ENCODE measurements around the gene F2RL2. TPM values are rescaled to one million over a fixed set of nuclear protein-coding genes. Genes with fewer than 3 reads are reported as not detected.
"Not testable (repeated sequence)": the region's sequence is repeated elsewhere in the genome, so short reads cannot be mapped to it uniquely, and the experiment has no call there.

Gene F2RL2
- total RNA-seq, 1 donor, result 0.10 TPM

DNA sequence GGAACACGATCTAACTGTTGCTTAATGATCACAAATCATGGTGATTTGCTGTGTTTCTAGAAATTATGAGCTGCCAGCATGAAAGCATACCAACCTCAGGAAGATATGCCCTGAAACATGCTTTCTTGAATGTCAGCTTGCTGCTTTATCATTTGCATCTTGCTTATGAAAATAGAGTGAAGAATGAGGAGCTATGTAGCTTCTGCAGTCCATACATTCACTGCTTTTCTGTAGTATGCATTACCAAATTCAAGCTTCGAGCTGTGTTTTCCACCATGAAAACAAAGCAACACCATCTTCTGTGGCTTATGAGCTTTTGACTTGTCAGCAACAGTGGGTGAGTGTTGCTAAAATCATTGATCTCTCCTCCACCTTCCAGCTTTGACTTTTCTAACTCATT, 16.5 kb downstream of the F2RL2 start:
- H3K9me3 ChIP-seq (ENCODE audit: low read depth, low read length), result no peaks in the 10 kb centered on the region
- no peaks in the 10 kb centered on the region for H3K27me3 ChIP-seq (ENCODE audit: insufficient read depth, low read length)
- H3K4me1 ChIP-seq (ENCODE audit: insufficient read depth, low read length), result no peaks in the 10 kb centered on the region
- no peak overlapping the region for H3K4me3 ChIP-seq (ENCODE audit: low read length)

DNA sequence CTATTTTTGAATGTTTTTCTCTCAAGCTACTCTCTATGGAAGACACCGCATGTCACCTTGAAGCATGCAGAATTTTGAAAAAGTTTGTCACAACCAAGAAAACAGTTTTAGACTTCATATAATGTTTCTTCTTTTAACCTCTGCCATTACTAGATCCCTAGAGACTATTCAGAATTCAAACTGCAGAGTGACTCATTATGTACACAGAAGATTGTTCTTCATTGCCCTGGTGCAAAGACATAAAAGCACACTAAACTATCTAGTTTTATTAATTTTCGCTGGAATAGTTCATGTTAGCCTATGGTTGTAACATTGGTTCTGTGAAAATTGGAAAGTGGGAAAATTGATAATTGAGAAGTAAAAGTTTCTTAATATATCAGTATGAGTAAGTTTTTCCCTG, 18.4 kb downstream of the F2RL2 start:
- H3K4me3 ChIP-seq (ENCODE audit: low read length), result no peak overlapping the region
- H3K4me1 ChIP-seq (ENCODE audit: insufficient read depth, low read length), result no peaks in the 10 kb centered on the region

DNA sequence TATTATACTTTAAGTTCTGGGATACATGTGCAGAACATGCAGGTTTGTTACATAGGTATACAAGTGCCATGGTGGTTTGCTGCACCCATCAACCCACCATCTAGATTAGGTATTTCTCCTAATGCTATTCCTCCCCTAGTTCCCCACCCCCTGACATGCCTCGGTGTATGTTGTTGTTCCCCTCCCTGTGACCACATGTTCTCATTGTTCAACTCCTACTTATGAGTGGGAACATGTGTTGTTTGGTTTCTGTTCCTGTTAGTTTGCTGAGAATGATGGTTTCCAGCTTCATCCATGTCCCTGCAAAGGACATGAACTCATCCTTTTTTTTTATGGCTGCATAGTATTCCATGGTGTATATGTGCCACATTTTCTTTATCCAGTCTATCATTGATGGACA, 19.2 kb downstream of the F2RL2 start:
- not testable (repeated sequence) for H3K9me3 ChIP-seq (ENCODE audit: low read depth, low read length); H3K4me1 ChIP-seq (ENCODE audit: insufficient read depth, low read length); H3K27me3 ChIP-seq (ENCODE audit: insufficient read depth, low read length); H3K4me3 ChIP-seq (ENCODE audit: low read length)

More for the DNA sequence above, 18.4 kb downstream of the F2RL2 start:
- H3K27me3 ChIP-seq (ENCODE audit: insufficient read depth, low read length), result no peaks in the 10 kb centered on the region
- H3K9me3 ChIP-seq (ENCODE audit: low read depth, low read length), result no peaks in the 10 kb centered on the region

DNA sequence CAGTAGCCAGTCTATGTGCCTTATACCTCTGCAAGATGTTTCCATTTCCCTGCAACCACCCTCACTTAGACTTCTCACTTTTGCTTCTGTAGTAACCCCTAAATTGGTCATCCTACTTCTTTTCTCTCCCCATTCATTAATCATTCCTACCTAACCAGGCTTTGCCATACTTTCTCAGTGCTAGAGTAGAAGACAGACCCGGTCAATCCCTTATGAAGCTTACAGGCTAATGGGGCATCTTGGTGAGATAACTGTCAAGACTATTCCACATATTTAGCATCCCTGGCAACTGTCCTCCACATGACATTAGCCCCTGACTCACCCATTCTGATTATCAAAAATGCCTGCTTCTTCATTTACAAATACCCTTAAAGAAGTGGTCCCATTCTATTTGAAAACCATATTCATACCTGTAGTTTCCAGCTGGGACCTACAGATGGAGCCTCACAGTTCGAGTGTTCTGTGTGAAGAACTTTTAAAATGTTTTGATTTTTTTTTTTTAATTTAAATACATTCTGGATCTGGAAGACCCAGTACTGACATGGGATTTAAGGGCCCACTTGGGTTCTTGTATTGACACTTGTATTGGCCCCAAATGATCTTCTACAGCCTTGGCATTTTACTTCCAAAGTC, 21.0 kb downstream of the F2RL2 start:
- Histone ChIP-seq H3K27me3 (ENCODE audit: insufficient read depth, low read length) (no peaks in the 10 kb centered on the region), H3K9me3 (ENCODE audit: low read depth, low read length) (no peaks in the 10 kb centered on the region), H3K4me3 (ENCODE audit: low read length) (no peak overlapping the region), H3K4me1 (ENCODE audit: insufficient read depth, low read length) (no peaks in the 10 kb centered on the region)

- H3K4me3 ChIP-seq (ENCODE audit: low read length), result no peak overlapping the region
- no peaks in the 10 kb centered on the region for H3K27me3 ChIP-seq (ENCODE audit: insufficient read depth, low read length)
- no peaks in the 10 kb centered on the region for H3K4me1 ChIP-seq (ENCODE audit: insufficient read depth, low read length)
- no peaks in the 10 kb centered on the region for H3K9me3 ChIP-seq (ENCODE audit: low read depth, low read length)
Measured at GRCh38 chr5:76601470-76601869, 21.7 kb downstream of the F2RL2 start.

- no peaks in the 10 kb centered on the region for H3K4me1 ChIP-seq (ENCODE audit: insufficient read depth, low read length)
- H3K27me3 ChIP-seq (ENCODE audit: insufficient read depth, low read length), result no peaks in the 10 kb centered on the region
- H3K4me3 ChIP-seq (ENCODE audit: low read length), result no peak overlapping the region
- H3K9me3 ChIP-seq (ENCODE audit: low read depth, low read length), result no peaks in the 10 kb centered on the region
Measured at GRCh38 chr5:76600716-76601115, 22.5 kb downstream of the F2RL2 start.

- Histone ChIP-seq H3K4me1 (ENCODE audit: insufficient read depth, low read length) (no peaks in the 10 kb centered on the region), H3K9me3 (ENCODE audit: low read depth, low read length) (no peaks in the 10 kb centered on the region), H3K4me3 (ENCODE audit: low read length) (no peak overlapping the region), H3K27me3 (ENCODE audit: insufficient read depth, low read length) (no peaks in the 10 kb centered on the region)
Measured at GRCh38 chr5:76598531-76598930, 24.7 kb downstream of the F2RL2 start.

DNA sequence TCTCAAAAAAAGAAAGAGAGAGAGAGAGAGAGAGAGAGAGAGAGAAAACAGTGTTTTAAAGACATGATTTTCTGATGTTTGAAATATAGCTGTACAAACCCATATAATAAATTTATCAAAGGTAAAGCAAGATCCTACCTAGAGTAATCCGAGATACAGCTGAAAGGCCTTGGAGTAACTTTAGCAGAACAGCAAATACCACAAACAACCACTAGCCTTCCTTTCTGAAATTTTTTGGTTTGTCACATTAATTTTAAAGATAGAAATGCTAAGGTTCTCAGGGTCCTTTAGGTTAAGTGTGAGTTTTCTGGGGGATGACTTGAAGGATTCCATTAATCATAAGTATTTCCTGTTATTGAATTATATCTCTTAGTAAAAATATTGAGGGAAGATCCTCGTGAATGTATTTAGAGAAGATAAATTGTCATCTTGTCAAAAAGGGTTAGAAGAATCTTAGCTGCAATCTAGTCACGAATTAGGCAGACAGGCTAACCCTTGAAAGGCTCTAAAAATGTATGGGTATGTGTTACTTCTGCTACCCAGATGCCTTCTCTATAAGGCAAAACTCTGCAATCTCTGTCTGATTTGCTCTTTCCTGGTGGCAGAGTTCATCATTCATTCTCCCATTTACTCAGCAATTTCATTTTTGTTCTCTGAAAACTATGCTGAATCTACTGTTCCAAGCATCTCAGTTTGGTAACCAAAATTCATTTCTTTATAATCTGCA, 27.3 kb downstream of the F2RL2 start:
- Histone ChIP-seq H3K27me3 (ENCODE audit: insufficient read depth, low read length) (no peaks in the 10 kb centered on the region), H3K9me3 (ENCODE audit: low read depth, low read length) (no peaks in the 10 kb centered on the region), H3K4me3 (ENCODE audit: low read length) (no peak overlapping the region), H3K4me1 (ENCODE audit: insufficient read depth, low read length) (no peaks in the 10 kb centered on the region)

DNA sequence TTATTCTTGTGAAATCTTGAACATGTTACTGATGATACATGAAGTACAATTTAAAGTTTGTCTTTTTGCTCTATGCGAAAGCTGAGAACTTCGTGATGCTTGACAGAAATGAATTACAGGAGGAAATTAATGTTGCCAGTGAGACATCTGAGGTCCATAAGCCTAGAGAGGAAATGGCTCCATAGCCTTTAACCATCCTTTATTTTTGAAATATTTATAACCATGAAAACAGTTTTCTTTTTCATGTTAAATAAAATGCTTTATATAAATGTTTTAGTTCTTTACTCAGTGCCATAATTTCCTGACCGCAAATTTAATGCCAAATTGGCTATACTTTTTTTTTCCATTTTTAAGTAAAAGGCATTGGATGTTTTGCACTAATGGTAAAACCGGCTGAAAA, 29.1 kb downstream of the F2RL2 start:
- Histone ChIP-seq H3K27me3 (ENCODE audit: insufficient read depth, low read length) (no peaks in the 10 kb centered on the region), H3K9me3 (ENCODE audit: low read depth, low read length) (no peaks in the 10 kb centered on the region), H3K4me3 (ENCODE audit: low read length) (no peak overlapping the region), H3K4me1 (ENCODE audit: insufficient read depth, low read length) (no peaks in the 10 kb centered on the region)

- Histone ChIP-seq H3K4me3 (ENCODE audit: low read length) (no peak overlapping the region), H3K9me3 (ENCODE audit: low read depth, low read length) (no peaks in the 10 kb centered on the region), H3K4me1 (ENCODE audit: insufficient read depth, low read length) (no peaks in the 10 kb centered on the region), H3K27me3 (ENCODE audit: insufficient read depth, low read length) (no peaks in the 10 kb centered on the region)
Measured at GRCh38 chr5:76592692-76593091, 30.5 kb downstream of the F2RL2 start.

- Histone ChIP-seq H3K4me1 (ENCODE audit: insufficient read depth, low read length) (no peaks in the 10 kb centered on the region), H3K4me3 (ENCODE audit: low read length) (no peak overlapping the region), H3K9me3 (ENCODE audit: low read depth, low read length) (no peaks in the 10 kb centered on the region), H3K27me3 (ENCODE audit: insufficient read depth, low read length) (no peaks in the 10 kb centered on the region)
Measured at GRCh38 chr5:76591366-76591765, 31.8 kb downstream of the F2RL2 start.

GRCh38 chr5:76590027-76590426, 33.2 kb downstream of the F2RL2 start:
- no peaks in the 10 kb centered on the region for H3K27me3 ChIP-seq (ENCODE audit: insufficient read depth, low read length)
- no peak overlapping the region for H3K4me3 ChIP-seq (ENCODE audit: low read length)
- H3K9me3 ChIP-seq (ENCODE audit: low read depth, low read length), result no peaks in the 10 kb centered on the region
- no peaks in the 10 kb centered on the region for H3K4me1 ChIP-seq (ENCODE audit: insufficient read depth, low read length)

- Histone ChIP-seq H3K4me3 (ENCODE audit: low read length) (no peak overlapping the region), H3K9me3 (ENCODE audit: low read depth, low read length) (no peaks in the 10 kb centered on the region), H3K27me3 (ENCODE audit: insufficient read depth, low read length) (no peaks in the 10 kb centered on the region), H3K4me1 (ENCODE audit: insufficient read depth, low read length) (peaks cover 11% of the 10 kb centered on the region)
Measured at GRCh38 chr5:76586531-76586930, 36.7 kb downstream of the F2RL2 start.

GRCh38 chr5:76585783-76586217, 37.4 kb downstream of the F2RL2 start:
- H3K4me1 ChIP-seq (ENCODE audit: insufficient read depth, low read length), result peaks cover 11% of the 10 kb centered on the region
- no peaks in the 10 kb centered on the region for H3K27me3 ChIP-seq (ENCODE audit: insufficient read depth, low read length)
- H3K9me3 ChIP-seq (ENCODE audit: low read depth, low read length), result no peaks in the 10 kb centered on the region
- no peak overlapping the region for H3K4me3 ChIP-seq (ENCODE audit: low read length)

GRCh38 chr5:76583163-76584047, 39.8 kb downstream of the F2RL2 start:
- H3K9me3 ChIP-seq (ENCODE audit: low read depth, low read length), result no peaks in the 10 kb centered on the region
- H3K4me1 ChIP-seq (ENCODE audit: insufficient read depth, low read length), result peaks cover 11% of the 10 kb centered on the region
- no peaks in the 10 kb centered on the region for H3K27me3 ChIP-seq (ENCODE audit: insufficient read depth, low read length)
- no peak overlapping the region for H3K4me3 ChIP-seq (ENCODE audit: low read length)
